HL-60 (cell line): ENCODE data around the gene BSN.

ENCODE experiments used
- DNase-seq, 2 experiments: peaks; one replicate each; pipeline ENCODE4 v3.0.0-alpha.2; 2010 to 2020; ENCODE audit warnings: low read depth in 1 of 2, low spot score in 1 of 2
- H3K27ac ChIP-seq: fragments of 250-450 bp; sonication (Bioruptor Pico); replicated peaks from 2 replicates; pipeline ENCODE4 v1.5.1; 2020; ENCODE audit warnings: mild to moderate bottlenecking, moderate library complexity
- H3K27me3 ChIP-seq: fragments of 250-450 bp; sonication (Bioruptor Pico); 2 replicates; pipeline ENCODE4 v1.5.1; 2021; ENCODE audit warnings: mild to moderate bottlenecking, moderate library complexity; ENCODE audit not compliant: insufficient read depth, poor library complexity, severe bottlenecking
- H3K4me3 ChIP-seq: replicated peaks from 2 replicates; pipeline ENCODE4 v1.5.1; 2011; ENCODE audit warnings: mild to moderate bottlenecking, control low read depth, low read length; ENCODE audit not compliant: insufficient read depth
- CTCF ChIP-seq: IDR thresholded peaks from one replicate; pipeline ENCODE4 v1.5.1; 2011; ENCODE audit warnings: low read length, control low read depth, inconsistent platforms; ENCODE audit not compliant: insufficient read depth
- GABPA ChIP-seq: IDR thresholded peaks from 2 replicates; pipeline ENCODE4 v1.6.1; 2012; ENCODE audit warnings: low read depth
- POLR2AphosphoS5 ChIP-seq: IDR thresholded peaks from 2 replicates; pipeline ENCODE4 v1.6.1; 2012; ENCODE audit warnings: low read depth
- SPI1 ChIP-seq: IDR thresholded peaks from 2 replicates; pipeline ENCODE4 v1.6.1; 2012; ENCODE audit warnings: low read depth, mild to moderate bottlenecking, borderline replicate concordance
- TF ChIP-seq, protein P1 (sequence below): IDR thresholded peaks from 2 replicates; pipeline ENCODE4 v1.6.1; 2012; ENCODE audit warnings: low read depth; ENCODE audit not compliant: insufficient replicate concordance

Gene BSN

GRCh38 chr3:49669352-49669751 lies 115.1 kb downstream of the BSN start:
- no peak for DNase-seq
- no peaks in the 10 kb centered on the region for H3K27me3 ChIP-seq
- H3K4me3 ChIP-seq, result no peak overlapping the region
- TF ChIP-seq SPI1 (no peak), POLR2AphosphoS5 (no peak), GABPA (no peak), CTCF (no peak)
- TF ChIP-seq, protein P1, sequence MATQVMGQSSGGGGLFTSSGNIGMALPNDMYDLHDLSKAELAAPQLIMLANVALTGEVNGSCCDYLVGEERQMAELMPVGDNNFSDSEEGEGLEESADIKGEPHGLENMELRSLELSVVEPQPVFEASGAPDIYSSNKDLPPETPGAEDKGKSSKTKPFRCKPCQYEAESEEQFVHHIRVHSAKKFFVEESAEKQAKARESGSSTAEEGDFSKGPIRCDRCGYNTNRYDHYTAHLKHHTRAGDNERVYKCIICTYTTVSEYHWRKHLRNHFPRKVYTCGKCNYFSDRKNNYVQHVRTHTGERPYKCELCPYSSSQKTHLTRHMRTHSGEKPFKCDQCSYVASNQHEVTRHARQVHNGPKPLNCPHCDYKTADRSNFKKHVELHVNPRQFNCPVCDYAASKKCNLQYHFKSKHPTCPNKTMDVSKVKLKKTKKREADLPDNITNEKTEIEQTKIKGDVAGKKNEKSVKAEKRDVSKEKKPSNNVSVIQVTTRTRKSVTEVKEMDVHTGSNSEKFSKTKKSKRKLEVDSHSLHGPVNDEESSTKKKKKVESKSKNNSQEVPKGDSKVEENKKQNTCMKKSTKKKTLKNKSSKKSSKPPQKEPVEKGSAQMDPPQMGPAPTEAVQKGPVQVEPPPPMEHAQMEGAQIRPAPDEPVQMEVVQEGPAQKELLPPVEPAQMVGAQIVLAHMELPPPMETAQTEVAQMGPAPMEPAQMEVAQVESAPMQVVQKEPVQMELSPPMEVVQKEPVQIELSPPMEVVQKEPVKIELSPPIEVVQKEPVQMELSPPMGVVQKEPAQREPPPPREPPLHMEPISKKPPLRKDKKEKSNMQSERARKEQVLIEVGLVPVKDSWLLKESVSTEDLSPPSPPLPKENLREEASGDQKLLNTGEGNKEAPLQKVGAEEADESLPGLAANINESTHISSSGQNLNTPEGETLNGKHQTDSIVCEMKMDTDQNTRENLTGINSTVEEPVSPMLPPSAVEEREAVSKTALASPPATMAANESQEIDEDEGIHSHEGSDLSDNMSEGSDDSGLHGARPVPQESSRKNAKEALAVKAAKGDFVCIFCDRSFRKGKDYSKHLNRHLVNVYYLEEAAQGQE, result no peak
- no peak overlapping the region for H3K27ac ChIP-seq

GRCh38 chr3:49670940-49671290 lies 116.6 kb downstream of the BSN start:
- Histone ChIP-seq H3K27me3 (no peaks in the 10 kb centered on the region), H3K4me3 (no peak overlapping the region), H3K27ac (no peak overlapping the region)
- no peak for TF ChIP-seq GABPA
- TF ChIP-seq, protein P1, result no peak
- TF ChIP-seq SPI1, result no peak
- no peak for TF ChIP-seq CTCF
- TF ChIP-seq POLR2AphosphoS5, result no peak
- no peak for DNase-seq

DNA sequence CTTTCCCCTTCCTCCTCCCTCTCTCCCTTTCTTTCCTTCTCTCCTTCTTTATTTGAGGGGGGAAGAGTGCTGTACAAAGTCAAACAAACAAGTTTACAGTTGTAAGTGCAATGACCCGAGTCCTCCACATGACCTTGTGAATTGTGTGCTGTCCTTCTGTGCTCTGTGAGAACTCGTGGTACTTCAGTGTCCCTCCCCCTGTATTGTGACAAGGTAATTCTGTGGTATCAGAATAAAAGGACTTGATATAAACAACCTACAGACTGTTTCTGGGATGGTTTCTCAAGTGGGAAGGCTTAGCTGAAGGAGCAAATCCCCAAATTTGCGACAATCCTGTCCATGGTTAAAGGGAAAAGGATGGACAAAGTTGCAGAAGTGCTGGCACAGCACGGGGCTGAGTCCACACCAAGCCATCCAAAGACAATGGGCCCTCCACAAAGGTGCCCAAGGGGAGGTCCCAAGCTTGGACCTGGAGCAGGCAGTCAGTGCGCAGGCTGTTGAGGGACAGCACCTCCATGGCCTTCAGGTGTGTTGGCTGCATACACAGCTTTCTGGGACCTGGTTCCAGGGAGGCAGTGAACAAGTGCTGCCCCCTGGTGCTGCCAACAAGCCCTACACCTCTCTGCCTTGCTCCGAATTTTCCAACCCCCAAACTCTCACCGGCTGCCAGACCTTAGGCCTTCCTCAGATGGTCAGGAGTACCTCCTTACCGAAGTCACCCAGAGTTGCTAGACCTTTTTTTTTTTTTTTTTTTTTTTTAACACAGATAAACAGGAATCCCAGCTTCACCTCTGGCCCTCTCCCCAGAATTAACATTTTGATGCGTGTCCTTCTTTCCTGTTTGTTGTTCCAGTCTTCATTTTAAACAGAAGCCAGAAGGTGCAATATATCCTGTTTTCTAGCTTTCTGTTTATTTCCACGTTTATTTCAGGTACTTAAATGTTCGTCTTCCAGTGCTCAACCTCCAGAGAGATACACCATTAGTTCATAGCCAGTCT lies 117.3 kb downstream of the BSN start:
- no peak overlapping the region for H3K4me3 ChIP-seq
- H3K27ac ChIP-seq, result no peak overlapping the region
- DNase-seq, result peak; percentile 76 to 79
- H3K27me3 ChIP-seq, result no peaks in the 10 kb centered on the region
- TF ChIP-seq GABPA (no peak), CTCF (peak; percentile 96), POLR2AphosphoS5 (no peak)
